Measurements from ENCODE around the gene CLK1.
"Not testable (repeated sequence)": the region's sequence is repeated elsewhere in the genome, so short reads cannot be mapped to it uniquely, and the experiment has no call there.

The CLK1 gene

DNA sequence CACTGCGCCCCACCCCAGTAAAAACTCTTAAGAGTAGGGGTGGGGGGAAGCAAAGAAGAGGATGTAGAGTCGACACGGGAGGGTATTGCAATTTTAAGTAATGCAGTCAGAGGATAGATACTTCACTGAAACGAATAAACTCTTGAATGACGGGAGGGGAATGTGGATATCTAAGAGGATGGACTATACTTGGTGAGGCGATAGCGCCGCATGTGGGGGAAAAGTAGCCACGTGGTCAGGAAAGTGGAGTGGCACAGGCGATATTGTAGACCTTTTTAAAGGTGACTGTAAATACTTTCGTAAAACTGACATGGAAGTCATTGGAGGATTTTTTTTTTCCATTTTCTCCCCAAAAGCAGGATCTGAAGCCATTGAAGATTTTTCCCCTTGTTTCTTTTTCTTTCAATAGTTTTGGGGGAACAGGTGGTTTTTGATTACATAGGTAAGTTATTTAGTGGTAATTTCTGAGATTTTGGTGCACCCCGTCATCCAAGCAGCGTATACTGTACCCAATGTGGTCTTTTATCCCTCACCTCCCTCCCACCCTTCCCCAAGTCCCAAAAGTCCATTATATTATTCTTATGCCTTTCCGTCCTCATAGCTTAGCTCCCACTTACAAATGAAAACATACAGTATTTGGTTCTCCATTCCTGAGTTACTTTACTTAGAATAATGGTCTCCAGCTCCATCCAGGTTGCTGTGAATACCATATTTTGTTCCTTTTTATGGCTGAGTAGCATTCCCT is 13.8 kb downstream of the CLK1 start:
- no peak for DNase-seq

- no peak for DNase-seq
These were observed 16.5 kb downstream of the CLK1 start for GRCh38 chr2:200847939-200848338.

DNA sequence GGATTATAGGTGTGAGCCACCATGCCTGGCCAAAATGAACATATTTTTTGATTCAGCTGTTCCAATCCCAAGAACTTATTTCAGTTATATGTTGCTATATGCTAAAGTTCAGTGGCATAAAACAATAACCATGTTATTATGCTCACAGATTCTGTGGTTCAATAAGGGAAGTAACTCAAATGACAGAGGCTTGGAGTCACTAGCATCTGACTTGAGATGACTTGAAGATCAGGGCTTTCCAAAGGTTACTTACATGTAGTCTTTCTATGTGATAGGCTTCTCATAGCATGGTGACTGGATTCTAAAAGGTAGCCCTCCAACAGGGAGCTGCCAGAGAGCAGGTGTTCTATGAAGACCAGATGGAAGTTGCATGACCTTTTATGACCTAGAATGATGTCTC is 17.2 kb downstream of the CLK1 start:
- no peak for DNase-seq

- no peak for DNase-seq
These were observed 18.7 kb downstream of the CLK1 start for GRCh38 chr2:200845669-200846325.

DNA sequence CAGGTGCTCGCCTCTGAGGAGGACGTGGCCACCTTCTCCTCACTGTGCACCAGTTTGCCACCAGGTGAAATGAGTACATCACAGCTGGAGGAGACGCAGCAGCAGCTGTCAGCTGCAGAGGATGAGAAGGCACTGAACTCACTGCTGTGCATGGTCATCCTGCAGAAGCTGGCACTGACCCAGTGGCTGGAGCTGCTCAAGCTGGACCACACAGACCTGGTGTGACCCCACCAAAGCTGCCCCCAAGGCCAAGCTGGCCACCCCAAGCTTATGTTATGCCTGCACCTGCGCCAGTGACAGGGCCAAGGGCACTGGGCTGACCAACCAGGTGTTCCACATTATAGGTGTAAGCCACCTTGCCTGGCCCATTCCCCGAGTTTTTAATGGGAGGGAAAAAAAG is 19.3 kb downstream of the CLK1 start:
- no peak for DNase-seq

DNA sequence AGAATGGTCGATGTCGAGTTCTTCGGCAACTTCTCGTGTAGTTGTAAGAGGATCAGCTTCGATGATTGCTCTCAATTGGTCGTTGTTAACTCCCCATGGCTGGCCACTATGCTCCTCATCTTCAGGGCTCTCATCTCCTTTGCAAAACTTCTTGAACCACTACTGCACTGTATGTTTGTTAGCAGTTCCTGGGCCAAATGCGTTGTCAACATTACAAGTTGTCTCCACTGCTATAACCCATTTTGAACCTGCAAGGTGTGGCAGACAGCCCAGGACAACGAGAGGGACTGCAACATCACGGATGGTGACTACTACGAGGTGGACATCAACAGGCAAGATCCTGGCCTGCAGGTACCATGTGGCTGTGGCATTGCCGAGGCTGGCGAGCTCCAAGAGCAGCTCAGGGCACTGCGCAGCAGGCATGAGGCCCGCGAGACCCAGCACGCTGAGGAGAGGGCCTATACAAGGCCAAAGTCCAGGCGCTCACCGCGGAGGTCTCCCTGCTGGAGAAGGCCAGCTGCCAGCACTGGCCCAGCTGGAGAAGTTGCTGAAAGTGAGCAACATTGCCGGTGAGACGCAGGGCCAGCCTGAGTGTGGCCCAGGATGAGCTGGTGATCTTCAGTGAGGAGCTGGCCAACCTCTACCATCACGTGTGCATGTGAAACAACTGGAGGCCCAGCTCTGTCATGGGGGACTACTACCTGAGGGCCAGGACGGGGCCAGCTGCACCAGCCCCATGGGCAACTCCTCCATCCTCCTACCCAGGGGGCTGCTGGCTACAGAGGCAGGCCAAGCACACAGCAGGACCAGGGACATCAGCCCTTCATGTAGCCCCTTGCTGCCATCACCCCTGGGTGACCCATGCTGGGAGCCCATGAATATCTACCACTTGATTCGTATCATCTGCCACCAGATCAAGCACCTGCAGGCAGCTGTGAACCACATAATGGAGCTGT is 20.2 kb downstream of the CLK1 start:
- DNase-seq, result no peak

DNA sequence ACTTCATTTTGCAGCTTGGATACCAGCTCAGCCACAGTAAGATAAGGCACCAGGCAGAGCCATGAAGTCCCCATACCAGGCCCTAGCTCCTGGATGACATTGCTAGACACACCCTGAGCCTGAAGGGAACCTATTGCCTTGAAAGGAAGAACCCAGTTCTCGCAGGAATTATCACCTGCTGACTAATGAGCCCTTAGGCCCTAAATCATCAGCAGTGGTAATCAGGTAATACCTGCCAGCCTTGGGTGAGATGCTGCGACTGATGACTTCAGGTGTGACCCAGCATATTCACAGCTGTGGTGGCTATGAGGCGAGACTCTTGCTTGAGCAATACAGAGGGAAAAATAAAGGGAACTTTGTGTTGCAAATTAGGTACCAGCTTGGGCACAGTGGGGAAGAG is 24.9 kb downstream of the CLK1 start:
- no peak for DNase-seq

- DNase-seq, result no peak
These were observed 29.8 kb downstream of the CLK1 start for GRCh38 chr2:200834701-200835100.

GRCh38 chr2:200829258-200829655 is 35.2 kb downstream of the CLK1 start:
- no peak for DNase-seq

GRCh38 chr2:200828572-200829257 is 35.7 kb downstream of the CLK1 start:
- no peak for DNase-seq

GRCh38 chr2:200828104-200828503 is 36.4 kb downstream of the CLK1 start:
- DNase-seq, result no peak

DNA sequence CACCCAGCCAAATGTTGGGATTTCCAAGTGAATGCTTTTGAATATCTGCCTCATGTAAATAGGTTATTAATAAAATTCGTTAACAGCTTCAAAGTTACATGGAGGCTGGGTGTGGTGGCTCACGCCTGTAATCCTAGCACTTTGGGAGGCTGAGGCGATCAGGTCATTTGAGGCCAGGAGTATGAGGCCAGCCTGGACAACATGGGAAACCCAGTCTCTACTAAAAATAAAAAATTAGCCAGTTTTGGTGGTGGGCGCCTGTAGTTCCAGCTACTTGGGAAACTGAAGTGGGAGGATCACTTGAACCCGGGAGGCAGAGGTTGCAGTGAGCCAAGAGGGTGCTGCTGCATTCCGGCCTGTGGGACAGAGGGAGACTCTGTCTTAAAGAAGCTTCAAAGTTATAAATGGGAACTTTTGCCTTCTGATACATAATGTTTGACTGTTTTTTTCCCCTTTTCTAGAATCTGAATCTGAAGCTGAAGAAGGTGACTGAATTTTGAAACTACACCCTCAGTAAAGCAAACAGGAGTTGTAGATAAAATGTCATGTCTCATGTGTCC is 42.7 kb downstream of the CLK1 start:
- no peak for DNase-seq

DNA sequence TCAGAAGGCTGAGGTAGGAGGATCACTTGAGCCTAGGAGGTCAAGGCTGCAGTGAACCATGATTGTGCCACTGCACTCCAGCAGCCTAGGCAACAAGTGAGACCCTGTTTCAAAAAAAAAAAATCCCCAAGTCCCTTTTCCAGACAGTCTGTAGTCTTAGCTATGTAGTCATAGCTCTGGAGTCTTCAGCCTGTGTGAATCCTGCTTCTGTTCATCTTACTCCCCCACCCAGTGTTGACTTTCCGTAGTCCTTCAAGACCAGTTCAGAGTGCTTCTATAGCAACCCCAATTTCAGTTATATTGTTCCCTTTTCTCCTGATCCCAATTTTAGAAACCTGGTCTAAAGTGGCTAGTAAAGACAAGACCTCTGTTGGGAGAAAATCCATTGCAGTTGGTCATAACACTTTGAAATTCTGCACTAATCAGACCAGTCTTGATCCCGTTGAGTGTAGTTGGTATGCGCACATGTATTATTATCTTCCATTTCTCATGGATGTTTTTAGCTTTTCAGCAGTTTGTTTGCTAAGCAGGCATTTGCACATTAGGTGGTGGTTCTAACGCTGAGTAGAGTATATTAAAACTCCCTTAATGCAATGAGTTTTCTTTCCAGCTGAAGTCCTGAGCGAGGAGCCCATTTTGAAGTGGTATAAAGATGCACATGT is 43.8 kb downstream of the CLK1 start:
- no peak for DNase-seq

- not testable (repeated sequence) for DNase-seq
These were observed 45.7 kb downstream of the CLK1 start for GRCh38 chr2:200818732-200819131.

DNA sequence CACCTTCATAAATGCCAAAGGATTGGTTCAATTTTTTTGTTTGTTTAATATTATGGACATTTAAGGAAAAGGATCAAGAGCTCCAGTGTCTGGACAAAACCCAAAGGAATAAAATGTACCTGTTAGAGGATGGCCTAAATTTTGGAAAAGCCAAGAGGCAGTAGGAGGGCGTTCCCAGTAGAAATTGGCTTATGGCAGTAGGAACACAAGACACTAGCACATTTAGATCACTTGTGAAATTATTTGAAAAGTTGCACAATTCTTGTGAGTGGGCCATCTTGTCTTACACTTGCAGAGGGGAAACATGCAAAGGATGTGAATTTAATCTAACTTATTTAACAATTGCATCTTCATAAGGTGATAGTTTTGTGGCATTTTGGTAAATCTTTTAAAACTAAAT is 49.5 kb downstream of the CLK1 start:
- DNase-seq, result no peak

DNA sequence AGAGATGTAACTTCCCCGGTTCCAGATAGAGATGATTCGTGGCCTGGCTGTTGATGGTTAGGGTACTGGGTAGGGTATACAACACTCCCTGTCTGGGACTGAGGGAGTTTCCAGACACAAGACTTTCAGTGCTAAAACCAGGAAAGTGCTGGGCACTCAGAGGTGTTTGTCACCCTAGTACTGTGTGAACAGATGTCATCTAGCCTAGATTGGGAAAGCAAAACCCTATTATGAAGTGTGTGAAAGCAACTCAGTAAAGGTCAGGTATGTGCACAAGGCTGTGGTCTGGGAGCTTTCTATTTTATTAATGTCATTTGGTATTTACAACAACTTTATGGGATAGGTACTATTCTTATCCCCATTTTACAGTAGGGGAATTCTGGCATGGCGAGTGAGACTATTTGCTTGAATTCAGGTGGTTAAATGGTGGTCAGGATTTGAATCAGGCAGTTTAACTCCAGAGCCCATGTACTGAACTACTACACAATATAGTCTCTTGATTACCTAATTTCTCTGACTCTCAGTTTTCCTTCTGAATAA is 50.1 kb downstream of the CLK1 start:
- DNase-seq, result no peak

DNA sequence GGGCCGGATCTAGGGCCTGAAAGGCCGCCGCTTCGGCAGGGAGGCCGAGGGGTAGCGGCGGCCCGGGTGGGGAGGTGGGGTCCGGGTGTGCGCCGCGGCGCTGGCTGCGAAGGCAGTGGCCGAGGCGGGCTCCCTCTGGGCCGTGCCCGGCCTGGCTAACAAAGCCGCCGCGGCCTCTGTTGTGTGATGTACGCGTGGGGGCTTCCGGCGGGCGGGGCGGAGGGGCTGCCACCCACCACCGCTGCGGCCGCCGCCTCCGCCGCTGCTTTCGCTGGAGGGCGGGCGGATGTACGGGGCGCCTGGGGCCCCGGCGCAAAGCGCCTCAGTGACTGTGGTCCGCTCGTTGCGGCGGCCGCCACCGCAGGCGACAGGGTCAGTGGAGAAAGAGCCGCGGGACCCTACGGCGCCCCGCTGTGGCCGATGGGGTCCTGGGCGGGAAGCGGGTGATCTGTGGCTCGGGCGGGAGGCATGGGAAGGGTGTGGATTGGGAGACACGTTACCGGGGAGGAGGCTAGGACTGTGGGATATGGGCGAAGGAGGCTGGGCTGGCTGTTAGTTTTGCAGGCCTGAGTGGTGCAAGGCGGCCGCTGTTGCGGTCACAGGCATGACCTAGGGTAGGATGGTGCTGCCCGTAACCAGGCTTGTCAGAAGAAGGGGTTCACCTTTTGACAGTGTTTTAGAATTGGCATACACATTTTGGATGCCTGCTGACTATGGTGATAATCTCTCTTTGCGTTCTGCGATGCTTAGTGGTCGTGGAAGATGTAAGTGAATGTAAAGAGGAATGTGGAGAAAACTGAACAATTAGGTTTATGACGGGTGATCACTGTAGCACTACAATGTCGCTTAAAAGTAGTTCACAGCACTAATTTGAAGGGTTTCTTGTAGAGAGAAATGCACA is 52.1 kb downstream of the CLK1 start:
- DNase-seq, result peak; percentile 24

DNA sequence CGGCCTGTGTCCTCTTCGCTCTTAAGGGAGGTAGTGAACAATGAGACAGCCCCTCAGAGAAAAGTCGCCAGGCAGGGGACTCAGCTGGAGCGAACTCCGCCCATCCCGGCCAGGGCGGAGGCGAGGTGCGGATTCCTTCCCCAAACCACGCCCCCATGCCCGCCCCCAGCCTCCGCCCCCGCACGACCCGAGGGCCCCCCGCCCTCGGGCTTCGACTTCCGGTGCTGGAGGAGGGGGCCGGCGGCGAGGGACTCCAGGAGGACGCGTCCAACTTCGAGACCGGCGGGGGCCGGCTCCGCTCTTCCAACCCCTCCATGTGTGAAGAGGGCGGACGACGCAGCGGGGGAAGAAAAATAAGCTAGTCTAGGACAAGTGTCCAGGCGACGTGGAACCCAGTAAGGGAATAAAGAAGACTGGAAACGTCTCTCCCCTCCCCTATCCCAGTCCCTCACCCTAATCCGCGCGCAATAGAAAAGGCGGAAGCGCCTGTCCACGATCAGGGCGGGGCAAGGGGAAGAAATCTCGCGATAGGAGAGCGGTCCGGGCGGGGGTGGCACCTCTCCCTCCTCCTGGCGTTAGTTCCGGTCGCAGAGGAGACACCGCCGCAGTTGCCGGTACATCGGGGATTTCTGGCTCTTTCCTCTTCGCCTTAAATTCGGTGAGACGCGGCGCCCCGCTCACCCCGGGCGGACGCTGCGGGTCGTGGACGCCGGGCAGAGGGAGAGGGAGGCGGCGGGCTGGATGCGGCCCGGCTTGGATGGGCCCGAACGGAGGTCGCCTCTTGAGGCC is 52.9 kb downstream of the CLK1 start, which contains the start of gene BZW1:
Gene BZW1 (plus strand): TSS at position 578 of the 789 bp plus-strand sequence. CDS start 1,308 bp downstream, outside the sequence.
- DNase-seq, result peak; percentile 88

- no peak for DNase-seq
These were observed 53.5 kb downstream of the CLK1 start for GRCh38 chr2:200810998-200811332.
